Breast epithelium (tissue), 3 donors: Measurements from ENCODE around the gene MYEOV.

Experiments
- CTCF ChIP-seq, 3 donors: fragments of 450-650 bp; IDR thresholded peaks; one replicate each; pipeline ENCODE4 v1.5.1; 2016 to 2017; ENCODE audit warnings: antibody characterized with exemption in 3 of 3, mild to moderate bottlenecking in 3 of 3, moderate library complexity in 3 of 3
- POLR2AphosphoS5 ChIP-seq, 3 donors: sonication (generic); formaldehyde crosslinking; IDR thresholded peaks; one replicate each; pipeline ENCODE4 v1.6.1; 2017; ENCODE audit warnings: antibody characterized with exemption in 3 of 3

DNA sequence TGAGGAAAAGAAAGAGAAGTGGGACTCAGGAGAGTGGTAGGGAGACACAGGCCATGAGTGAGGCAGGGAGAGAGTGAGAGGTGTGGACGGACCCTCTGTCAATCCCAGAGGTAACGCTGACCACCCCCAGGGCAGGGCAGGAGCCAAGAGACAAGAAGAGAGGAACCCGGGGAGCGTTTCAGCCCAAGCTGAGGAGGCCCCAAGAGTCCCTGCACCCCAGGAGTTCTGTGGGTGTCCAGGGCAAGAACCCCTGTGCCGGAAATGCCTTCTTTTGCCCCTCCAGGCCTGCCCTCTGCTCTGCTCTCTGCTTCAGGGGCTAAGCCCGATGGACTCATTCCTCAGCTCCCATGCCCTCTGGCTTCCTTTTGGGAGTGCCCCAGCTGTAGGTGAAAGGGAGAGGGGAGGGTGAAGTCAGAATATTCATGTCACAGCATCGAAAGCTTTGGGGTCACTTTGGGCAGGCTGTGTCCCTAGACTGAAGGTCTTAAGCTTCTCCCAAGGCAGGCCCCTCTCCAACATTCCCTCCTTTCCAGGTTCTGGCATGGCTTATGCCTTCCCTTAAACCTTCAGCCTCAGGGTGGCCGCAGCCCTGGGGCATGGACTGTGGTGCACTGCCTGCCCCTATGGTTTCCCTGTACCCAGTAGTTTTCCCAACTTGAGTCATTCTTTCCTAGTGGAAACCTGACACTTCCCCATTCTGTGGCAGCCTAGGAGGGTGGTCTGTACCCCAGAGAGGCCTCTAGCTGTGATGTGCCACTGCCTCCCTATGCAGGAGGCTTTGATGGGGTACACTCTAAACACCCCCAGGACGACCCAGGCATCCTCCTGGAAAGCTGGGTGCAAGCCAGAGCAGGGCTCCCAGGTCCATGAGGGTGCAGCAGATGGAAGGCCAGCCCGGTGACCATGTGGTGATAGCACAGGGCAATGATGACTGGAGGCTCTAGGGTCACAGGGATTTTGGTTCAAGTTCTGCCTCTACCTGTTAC, 27.1 kb downstream of the MYEOV start:
- TF ChIP-seq CTCF (IDR thresholded peaks at IDR 0.05): no peak
- TF ChIP-seq POLR2AphosphoS5 (IDR thresholded peaks at IDR 0.05): no peak
